DND-41 (cell line): ENCODE results near the gene FBXO33.

ENCODE experiments used
- ATAC-seq: fragments of 200-7000 bp; cut with Tn5 transposase; 3 replicates; pipeline ENCODE4 v1.9.1; 2021; ENCODE audit warnings: low read depth; ENCODE audit not compliant: insufficient read depth
- DNase-seq: peaks from one replicate; pipeline ENCODE4 v3.0.0-alpha.2; 2020
- H2AFZ ChIP-seq: 2 replicates; pipeline ENCODE4 v1.6.0; 2012; ENCODE audit warnings: low read depth, low read length
- H3K27ac ChIP-seq: 2 replicates; pipeline ENCODE4 v1.5.1; 2012; ENCODE audit warnings: low read length, inconsistent platforms
- H3K27me3 ChIP-seq: fragments of 200-600 bp; sonication (generic); 2 replicates; pipeline ENCODE4 v1.6.0; 2012; ENCODE audit warnings: low read length, mild to moderate bottlenecking, inconsistent platforms; ENCODE audit not compliant: insufficient read depth, poor library complexity
- H3K36me3 ChIP-seq: 2 replicates; pipeline ENCODE4 v1.5.1; 2012; ENCODE audit warnings: low read length, inconsistent platforms; ENCODE audit not compliant: insufficient read depth
- H3K4me1 ChIP-seq: 2 replicates; pipeline ENCODE4 v1.5.1; 2012; ENCODE audit warnings: mild to moderate bottlenecking, low read length; ENCODE audit not compliant: insufficient read depth
- H3K4me2 ChIP-seq: 2 replicates; pipeline ENCODE4 v1.6.0; 2012; ENCODE audit warnings: mild to moderate bottlenecking, moderate library complexity, low read length, inconsistent platforms; ENCODE audit not compliant: insufficient read depth
- H3K4me3 ChIP-seq, 2 experiments: fragments of 200-600 bp in 1 of 2; shearing (Covaris generic) in 1 of 2; 2 replicates each; pipeline ENCODE4 v1.5.1; 2012 to 2016; ENCODE audit warnings: inconsistent platforms in 2 of 2, low read length in 2 of 2, mild to moderate bottlenecking in 2 of 2, low read depth in 1 of 2, moderate library complexity in 1 of 2
- H3K79me2 ChIP-seq: 2 replicates; pipeline ENCODE4 v1.6.0; 2012; ENCODE audit warnings: low read length, inconsistent platforms; ENCODE audit not compliant: insufficient read depth
- H3K9ac ChIP-seq: 2 replicates; pipeline ENCODE4 v1.6.0; 2012; ENCODE audit warnings: low read depth, mild to moderate bottlenecking, inconsistent platforms, low read length, moderate library complexity
- H3K9me3 ChIP-seq: 2 replicates; pipeline ENCODE4 v1.5.1; 2012; ENCODE audit warnings: low read length, moderate library complexity, mild to moderate bottlenecking, inconsistent platforms; ENCODE audit not compliant: insufficient read depth, severe bottlenecking
- H4K20me1 ChIP-seq: 2 replicates; pipeline ENCODE4 v1.6.0; 2012; ENCODE audit warnings: low read length; ENCODE audit not compliant: insufficient read depth
- EZH2 ChIP-seq: IDR thresholded peaks from 3 replicates; pipeline ENCODE4 v1.6.1; 2012; ENCODE audit warnings: borderline replicate concordance, low read depth, mild to moderate bottlenecking, moderate library complexity, low read length, inconsistent platforms; ENCODE audit not compliant: severe bottlenecking
- TF ChIP-seq, protein P1 (sequence below): IDR thresholded peaks from 2 replicates; pipeline ENCODE4 v1.5.1; 2012; ENCODE audit warnings: borderline replicate concordance, low read length, moderate library complexity, mild to moderate bottlenecking; ENCODE audit not compliant: poor library complexity, severe bottlenecking; ENCODE audit errors: extremely low read depth

The FBXO33 gene

GRCh38 chr14:39432619-39433451, 602 bp upstream of the FBXO33 start:
- ATAC-seq, result peak; percentile 67
- no peak for TF ChIP-seq EZH2
- TF ChIP-seq, protein P1, sequence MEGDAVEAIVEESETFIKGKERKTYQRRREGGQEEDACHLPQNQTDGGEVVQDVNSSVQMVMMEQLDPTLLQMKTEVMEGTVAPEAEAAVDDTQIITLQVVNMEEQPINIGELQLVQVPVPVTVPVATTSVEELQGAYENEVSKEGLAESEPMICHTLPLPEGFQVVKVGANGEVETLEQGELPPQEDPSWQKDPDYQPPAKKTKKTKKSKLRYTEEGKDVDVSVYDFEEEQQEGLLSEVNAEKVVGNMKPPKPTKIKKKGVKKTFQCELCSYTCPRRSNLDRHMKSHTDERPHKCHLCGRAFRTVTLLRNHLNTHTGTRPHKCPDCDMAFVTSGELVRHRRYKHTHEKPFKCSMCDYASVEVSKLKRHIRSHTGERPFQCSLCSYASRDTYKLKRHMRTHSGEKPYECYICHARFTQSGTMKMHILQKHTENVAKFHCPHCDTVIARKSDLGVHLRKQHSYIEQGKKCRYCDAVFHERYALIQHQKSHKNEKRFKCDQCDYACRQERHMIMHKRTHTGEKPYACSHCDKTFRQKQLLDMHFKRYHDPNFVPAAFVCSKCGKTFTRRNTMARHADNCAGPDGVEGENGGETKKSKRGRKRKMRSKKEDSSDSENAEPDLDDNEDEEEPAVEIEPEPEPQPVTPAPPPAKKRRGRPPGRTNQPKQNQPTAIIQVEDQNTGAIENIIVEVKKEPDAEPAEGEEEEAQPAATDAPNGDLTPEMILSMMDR, result peak; percentile 28

GRCh38 chr14:39431416-39432178, 636 bp downstream of the FBXO33 start:
- Histone ChIP-seq H3K4me1 (peaks cover 43% of the 10 kb centered on the region), H3K9ac (peak overlapping the region; percentile 78), H3K79me2 (peaks cover 52% of the 10 kb centered on the region), H3K36me3 (peaks cover 3% of the 10 kb centered on the region), H3K4me2 (peak overlapping the region; percentile 73), H3K27me3 (no peaks in the 10 kb centered on the region), H4K20me1 (peaks cover 29% of the 10 kb centered on the region), H2AFZ (peak overlapping the region; percentile 92), H3K9me3 (no peaks in the 10 kb centered on the region), H3K27ac (peak overlapping the region; percentile 98), H3K4me3 (peak overlapping the region; percentile 78 to 80)
- ATAC-seq (peak; percentile 7; the same call in 1 of the 3 replicates), DNase-seq (peak; percentile 36)
- TF ChIP-seq EZH2, result no peak
- TF ChIP-seq, protein P1, result no peak

More at GRCh38 chr14:39432619-39433451, 602 bp upstream of the FBXO33 start:
- Histone ChIP-seq H3K36me3 (peaks cover 3% of the 10 kb centered on the region), H3K4me2 (peak overlapping the region; percentile 79), H3K4me3 (peak overlapping the region; percentile 62 to 82), H2AFZ (peak overlapping the region; percentile 88), H4K20me1 (peaks cover 21% of the 10 kb centered on the region), H3K4me1 (peaks cover 38% of the 10 kb centered on the region), H3K27me3 (no peaks in the 10 kb centered on the region), H3K79me2 (peaks cover 39% of the 10 kb centered on the region), H3K27ac (peak overlapping the region; percentile 94), H3K9me3 (no peaks in the 10 kb centered on the region), H3K9ac (peak overlapping the region; percentile 77)
- no peak for DNase-seq

- Histone ChIP-seq H3K4me1 (peaks cover 45% of the 10 kb centered on the region), H3K27me3 (no peaks in the 10 kb centered on the region), H2AFZ (peak overlapping the region; percentile 92), H3K79me2 (peaks cover 58% of the 10 kb centered on the region), H3K9ac (peak overlapping the region; percentile 78), H3K4me3 (peak overlapping the region; percentile 78 to 80), H4K20me1 (peaks cover 29% of the 10 kb centered on the region), H3K27ac (peak overlapping the region; percentile 98), H3K4me2 (peak overlapping the region; percentile 73), H3K9me3 (no peaks in the 10 kb centered on the region), H3K36me3 (peaks cover 3% of the 10 kb centered on the region)
- ATAC-seq (no peak), DNase-seq (no peak)
- TF ChIP-seq, protein P1, result no peak
- no peak for TF ChIP-seq EZH2
These were observed 1.3 kb downstream of the FBXO33 start for GRCh38 chr14:39430762-39431415.
